ENCODE measurements around the gene LCN10. TPM values are rescaled to one million over a fixed set of nuclear protein-coding genes. Genes with fewer than 3 reads are reported as not detected.

LCN10 gene
- total RNA-seq, 1 experiment from 2014 or later = not detected

DNA sequence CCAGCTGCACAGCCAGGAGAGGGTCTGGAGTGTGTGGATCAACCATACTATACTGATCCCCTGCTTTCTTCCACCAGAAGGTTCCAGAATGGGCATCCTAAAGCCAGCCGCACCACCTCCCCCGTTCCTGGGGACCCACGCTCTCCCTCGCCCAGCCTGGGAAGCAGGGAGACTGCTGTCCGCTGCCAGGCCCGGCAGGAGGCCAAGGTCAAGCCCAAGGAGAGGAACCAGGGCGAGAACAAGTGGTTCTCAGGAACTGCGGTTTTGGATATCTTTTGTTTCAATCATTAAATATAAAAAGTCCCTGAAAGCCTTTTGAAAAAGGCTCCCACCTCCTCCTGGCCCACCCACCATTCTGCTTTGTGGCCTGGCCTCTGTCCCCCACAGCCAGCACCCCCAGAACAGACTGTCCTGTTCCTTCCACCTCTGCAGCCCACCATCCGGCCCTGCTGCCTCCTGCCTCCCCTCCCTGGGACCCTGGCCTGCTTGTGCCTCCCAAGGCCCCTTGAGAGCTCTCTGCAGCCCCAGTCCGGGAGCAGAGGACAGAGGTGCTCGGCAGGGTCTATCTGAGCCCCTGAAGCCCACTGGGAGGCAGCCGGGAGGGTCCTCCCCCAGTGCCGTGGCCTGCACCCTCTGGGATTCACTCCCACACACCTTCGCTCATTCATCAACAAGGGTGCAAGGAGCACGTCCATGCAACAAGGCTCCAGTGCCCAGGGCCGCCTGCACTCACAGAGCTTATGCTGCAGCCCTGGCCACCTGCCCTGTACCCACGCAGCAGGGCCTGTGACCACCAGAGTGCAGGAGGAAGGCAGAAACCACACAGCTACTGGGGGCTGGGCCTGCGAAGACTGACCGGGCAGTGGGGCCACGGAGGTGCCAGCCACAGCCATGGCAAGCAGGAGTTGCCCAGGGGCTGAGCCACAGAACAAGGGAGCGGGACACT is 6.2 kb upstream of the LCN10 start:
- Mint-ChIP-seq H3K27ac (ENCODE audit: low read depth, unreplicated experiment) (no peak overlapping the region), H3K4me1 (ENCODE audit: insufficient read depth, unreplicated experiment) (no peaks in the 10 kb centered on the region), H3K27me3 (ENCODE audit: insufficient read depth, unreplicated experiment) (peaks cover 15% of the 10 kb centered on the region), H3K4me3 (ENCODE audit: unreplicated experiment) (no peak overlapping the region), H3K9me3 (ENCODE audit: unreplicated experiment) (peaks cover 15% of the 10 kb centered on the region), H3K36me3 (ENCODE audit: insufficient read depth, unreplicated experiment) (no peaks in the 10 kb centered on the region)
- ChIA-PET CTCF (interaction anchor here (0.5 to 0.6 kb wide), 3 partner anchors 29 to 212 kb away, joined by 3 to 5 read pairs (median 3); no protein-coding TSS in a partner anchor), POLR2A (no interaction called here)
- TF ChIP-seq, protein P1, sequence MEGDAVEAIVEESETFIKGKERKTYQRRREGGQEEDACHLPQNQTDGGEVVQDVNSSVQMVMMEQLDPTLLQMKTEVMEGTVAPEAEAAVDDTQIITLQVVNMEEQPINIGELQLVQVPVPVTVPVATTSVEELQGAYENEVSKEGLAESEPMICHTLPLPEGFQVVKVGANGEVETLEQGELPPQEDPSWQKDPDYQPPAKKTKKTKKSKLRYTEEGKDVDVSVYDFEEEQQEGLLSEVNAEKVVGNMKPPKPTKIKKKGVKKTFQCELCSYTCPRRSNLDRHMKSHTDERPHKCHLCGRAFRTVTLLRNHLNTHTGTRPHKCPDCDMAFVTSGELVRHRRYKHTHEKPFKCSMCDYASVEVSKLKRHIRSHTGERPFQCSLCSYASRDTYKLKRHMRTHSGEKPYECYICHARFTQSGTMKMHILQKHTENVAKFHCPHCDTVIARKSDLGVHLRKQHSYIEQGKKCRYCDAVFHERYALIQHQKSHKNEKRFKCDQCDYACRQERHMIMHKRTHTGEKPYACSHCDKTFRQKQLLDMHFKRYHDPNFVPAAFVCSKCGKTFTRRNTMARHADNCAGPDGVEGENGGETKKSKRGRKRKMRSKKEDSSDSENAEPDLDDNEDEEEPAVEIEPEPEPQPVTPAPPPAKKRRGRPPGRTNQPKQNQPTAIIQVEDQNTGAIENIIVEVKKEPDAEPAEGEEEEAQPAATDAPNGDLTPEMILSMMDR (IDR thresholded peaks at IDR 0.05; ENCODE audit: unreplicated experiment) = no peak
- BruUV-seq (replicated peaks) = no TSS peak
- intact Hi-C loops (cut with micrococcal nuclease) = no loop called here
- DNase-seq (ENCODE audit: unreplicated experiment) = no peak

DNA sequence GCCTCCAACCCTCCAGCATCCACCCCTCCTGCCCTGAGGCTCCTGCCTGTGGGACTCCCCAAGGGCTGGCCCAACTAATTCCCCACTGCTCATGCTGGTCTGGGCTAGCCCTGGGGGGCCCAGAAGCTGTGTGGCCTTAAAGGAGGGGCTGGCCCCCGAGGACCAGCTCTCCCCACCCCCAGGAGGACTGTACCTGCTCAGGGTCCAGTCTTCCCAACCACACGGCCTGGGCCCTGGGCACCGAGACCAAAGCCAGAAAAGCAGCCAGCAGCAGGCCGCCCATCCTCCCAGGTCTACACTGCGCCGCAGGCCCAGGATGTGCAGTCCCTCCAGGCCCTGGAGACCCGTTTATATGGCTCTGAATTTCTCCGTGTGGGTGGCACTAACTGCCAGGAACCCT is 5.5 kb upstream of the LCN10 start, which contains the start of gene LCN6:
Gene LCN6, minus strand, starts transcription at position 325 of the 400 bp plus-strand sequence. Its CDS starts 42 bp downstream, at position 283.
- Mint-ChIP-seq H3K9me3 (ENCODE audit: unreplicated experiment) (peaks cover 15% of the 10 kb centered on the region), H3K36me3 (ENCODE audit: insufficient read depth, unreplicated experiment) (no peaks in the 10 kb centered on the region), H3K27ac (ENCODE audit: low read depth, unreplicated experiment) (no peak within 1 kb of the TSS), H3K4me3 (ENCODE audit: unreplicated experiment) (no peak within 1 kb of the TSS), H3K4me1 (ENCODE audit: insufficient read depth, unreplicated experiment) (no peaks in the 10 kb centered on the region), H3K27me3 (ENCODE audit: insufficient read depth, unreplicated experiment) (peaks cover 21% of the 10 kb centered on the region)
- TF ChIP-seq, protein P1 (IDR thresholded peaks at IDR 0.05; ENCODE audit: unreplicated experiment) = no peak
- POLR2A ChIA-PET = no interaction called here
- CTCF ChIA-PET = interaction anchor here (0.5 to 0.6 kb wide), 2 partner anchors 9 to 212 kb away, joined by 3 read pairs; no protein-coding TSS in a partner anchor
- no TSS peak for BruUV-seq (replicated peaks)
- no peak for DNase-seq (ENCODE audit: unreplicated experiment)
- intact Hi-C loops (cut with micrococcal nuclease) = no loop called here

DNA sequence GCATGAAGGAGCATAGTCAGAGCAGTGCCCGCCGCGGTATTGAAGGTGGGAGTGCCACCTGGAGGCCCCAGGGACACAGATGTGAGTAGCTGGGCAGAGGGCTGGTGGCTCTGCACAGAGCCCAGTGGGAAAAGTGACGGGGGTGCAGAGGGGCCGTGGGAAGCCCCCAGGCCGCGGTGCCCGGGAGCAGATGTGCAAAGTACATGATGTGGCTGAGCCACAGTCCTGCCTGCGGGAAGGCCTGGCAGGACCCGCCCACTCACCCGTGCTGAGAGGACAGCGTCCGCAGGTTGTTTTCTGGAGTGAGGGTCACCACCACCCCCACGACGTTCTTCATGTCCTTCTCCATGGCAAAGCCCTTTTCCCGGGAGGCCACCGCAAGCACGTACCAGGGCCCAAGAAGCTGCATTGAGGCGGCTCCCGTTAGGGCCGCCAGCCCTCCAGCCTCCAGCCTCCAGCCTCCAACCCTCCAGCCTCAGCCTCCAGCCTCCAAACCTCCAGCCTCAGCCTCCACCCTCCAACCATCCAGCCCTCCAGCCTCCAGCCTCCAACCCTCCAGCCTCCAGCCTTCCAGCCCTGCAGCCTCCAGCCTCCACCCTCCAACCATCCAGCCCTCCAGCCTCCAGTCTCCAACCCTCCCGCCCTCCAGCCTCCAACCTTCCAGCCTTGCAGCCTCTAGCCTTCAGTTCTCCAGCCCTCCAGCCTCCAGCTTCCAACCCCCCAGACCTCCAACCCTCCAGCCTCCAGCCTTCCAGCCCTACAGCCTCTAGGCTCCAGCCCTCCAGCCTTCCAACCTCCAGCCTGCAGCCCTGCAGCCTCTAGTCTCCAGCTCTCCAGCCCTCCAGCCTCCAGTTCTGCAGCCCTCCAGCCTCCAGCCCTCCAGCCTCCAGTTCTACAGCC is 4.7 kb upstream of the LCN10 start:
- ChIA-PET POLR2A (no interaction called here), CTCF (interaction anchor here (0.5 to 0.6 kb wide), 2 partner anchors 10 to 429 kb away, joined by 3 read pairs; no protein-coding TSS in a partner anchor)
- peaks cover 29% of the 10 kb centered on the region for H3K27me3 Mint-ChIP-seq (ENCODE audit: insufficient read depth, unreplicated experiment)
- H3K4me1 Mint-ChIP-seq (ENCODE audit: insufficient read depth, unreplicated experiment) = no peaks in the 10 kb centered on the region
- H3K4me3 Mint-ChIP-seq (ENCODE audit: unreplicated experiment) = no peak overlapping the region
- BruUV-seq (replicated peaks) = no TSS peak
- TF ChIP-seq, protein P1 (IDR thresholded peaks at IDR 0.05; ENCODE audit: unreplicated experiment) = no peak
- H3K9me3 Mint-ChIP-seq (ENCODE audit: unreplicated experiment) = peaks cover 10% of the 10 kb centered on the region
- intact Hi-C loops (cut with micrococcal nuclease) = no loop called here
- no peak for DNase-seq (ENCODE audit: unreplicated experiment)
- no peaks in the 10 kb centered on the region for H3K36me3 Mint-ChIP-seq (ENCODE audit: insufficient read depth, unreplicated experiment)
- H3K27ac Mint-ChIP-seq (ENCODE audit: low read depth, unreplicated experiment) = no peak overlapping the region
